Measurements from ENCODE around the gene PLA2G4F. TPM values are rescaled to one million over a fixed set of nuclear protein-coding genes. Genes with fewer than 3 reads are reported as not detected.

PLA2G4F gene
- total RNA-seq, 2 donors from 2014 or later = 1.6 to 2.0 TPM

DNA sequence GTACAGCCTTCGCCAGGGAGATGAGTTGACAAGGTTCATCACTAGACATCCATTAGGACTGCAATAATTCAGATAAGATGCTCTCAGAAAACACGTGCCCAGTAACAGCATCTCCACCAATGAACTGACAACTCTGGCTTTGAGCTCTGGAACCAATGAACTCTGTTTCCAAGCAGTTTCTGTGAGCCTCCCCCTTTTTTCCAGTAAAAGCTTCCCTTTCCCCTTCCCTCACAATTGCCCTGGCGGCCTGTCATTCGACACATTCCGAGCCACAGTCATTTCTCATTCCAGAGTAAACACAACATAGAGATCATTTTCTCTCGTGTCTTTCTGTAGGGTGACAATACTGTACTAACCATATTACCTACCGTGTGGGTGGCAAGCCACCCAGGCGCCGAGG is 65.7 kb downstream of the PLA2G4F start:
- intact Hi-C loops (cut with DNase I) = no loop called here
- no peaks in the 10 kb centered on the region for H3K9me3 ChIP-seq
- 83 to 87% methylated on average over 9 of the region's 9 CpGs for WGBS, 2 donors
- no peak overlapping the region for H3K4me3 ChIP-seq
- ATAC-seq (no peak), DNase-seq (no peak)
- H3K27ac ChIP-seq = no peak overlapping the region
- H3K4me1 ChIP-seq = peaks cover 15% of the 10 kb centered on the region
- no peak for TF ChIP-seq POLR2A (IDR thresholded peaks at IDR 0.05)
- TF ChIP-seq, protein P1, sequence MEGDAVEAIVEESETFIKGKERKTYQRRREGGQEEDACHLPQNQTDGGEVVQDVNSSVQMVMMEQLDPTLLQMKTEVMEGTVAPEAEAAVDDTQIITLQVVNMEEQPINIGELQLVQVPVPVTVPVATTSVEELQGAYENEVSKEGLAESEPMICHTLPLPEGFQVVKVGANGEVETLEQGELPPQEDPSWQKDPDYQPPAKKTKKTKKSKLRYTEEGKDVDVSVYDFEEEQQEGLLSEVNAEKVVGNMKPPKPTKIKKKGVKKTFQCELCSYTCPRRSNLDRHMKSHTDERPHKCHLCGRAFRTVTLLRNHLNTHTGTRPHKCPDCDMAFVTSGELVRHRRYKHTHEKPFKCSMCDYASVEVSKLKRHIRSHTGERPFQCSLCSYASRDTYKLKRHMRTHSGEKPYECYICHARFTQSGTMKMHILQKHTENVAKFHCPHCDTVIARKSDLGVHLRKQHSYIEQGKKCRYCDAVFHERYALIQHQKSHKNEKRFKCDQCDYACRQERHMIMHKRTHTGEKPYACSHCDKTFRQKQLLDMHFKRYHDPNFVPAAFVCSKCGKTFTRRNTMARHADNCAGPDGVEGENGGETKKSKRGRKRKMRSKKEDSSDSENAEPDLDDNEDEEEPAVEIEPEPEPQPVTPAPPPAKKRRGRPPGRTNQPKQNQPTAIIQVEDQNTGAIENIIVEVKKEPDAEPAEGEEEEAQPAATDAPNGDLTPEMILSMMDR (IDR thresholded peaks at IDR 0.05) = no peak
- no peaks in the 10 kb centered on the region for H3K27me3 ChIP-seq
- no peaks in the 10 kb centered on the region for H3K36me3 ChIP-seq (replicated peaks in 1 of 2; ENCODE audit: insufficient read depth in 1 of 2, low read depth in 2 of 2)

DNA sequence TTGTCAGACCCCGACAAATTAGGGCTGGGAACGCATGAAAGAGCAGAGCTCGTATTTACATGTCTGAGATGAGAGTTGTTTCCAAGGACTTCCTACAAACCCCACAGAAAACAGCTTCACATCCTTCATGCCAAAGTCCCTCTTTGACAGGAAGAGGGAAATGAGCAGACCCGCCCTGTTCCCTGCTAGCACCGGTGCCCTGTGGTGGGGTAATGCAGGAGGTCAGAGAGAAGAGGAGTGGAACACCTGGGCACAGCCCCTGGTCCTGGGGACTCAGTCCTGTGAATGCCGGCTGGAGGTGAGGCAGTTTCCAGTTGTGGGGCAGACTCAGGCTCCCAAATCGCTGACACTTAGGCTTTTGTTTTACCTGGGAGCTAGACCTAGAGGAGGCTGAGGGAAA is 66.1 kb downstream of the PLA2G4F start:
- no peak for TF ChIP-seq POLR2A (IDR thresholded peaks at IDR 0.05)
- TF ChIP-seq, protein P1 (IDR thresholded peaks at IDR 0.05) = no peak
- 60 to 75% methylated on average over 7 of the region's 7 CpGs for WGBS, 2 donors
- Histone ChIP-seq H3K4me1 (peaks cover 15% of the 10 kb centered on the region), H3K9me3 (no peaks in the 10 kb centered on the region), H3K27me3 (no peaks in the 10 kb centered on the region), H3K27ac (no peak overlapping the region), H3K36me3 (replicated peaks in 1 of 2; ENCODE audit: insufficient read depth in 1 of 2, low read depth in 2 of 2) (no peaks in the 10 kb centered on the region), H3K4me3 (no peak overlapping the region)
- no peak for ATAC-seq
- intact Hi-C loops (cut with DNase I) = no loop called here
- no peak for DNase-seq

DNA sequence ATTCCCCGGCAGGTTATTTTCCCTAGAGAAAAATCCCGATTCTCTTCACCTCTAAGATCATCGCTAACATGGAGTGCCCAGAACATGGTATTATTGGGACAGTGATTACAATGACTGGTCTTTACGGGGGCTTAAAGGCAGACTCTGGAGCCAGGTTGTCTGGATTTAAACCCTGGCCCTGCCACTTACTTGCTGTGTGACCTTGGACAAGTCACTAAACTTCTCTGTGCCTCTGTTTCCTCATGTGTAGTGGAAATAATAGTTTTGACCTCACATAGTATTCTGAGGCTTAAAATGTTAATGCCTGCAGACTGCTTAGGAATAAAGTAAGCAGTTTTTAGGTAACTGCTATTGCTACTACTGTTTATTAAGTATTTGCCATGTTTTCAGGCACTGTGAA is 66.5 kb downstream of the PLA2G4F start:
- Histone ChIP-seq H3K9me3 (no peaks in the 10 kb centered on the region), H3K4me1 (peaks cover 15% of the 10 kb centered on the region), H3K4me3 (no peak overlapping the region), H3K27ac (no peak overlapping the region), H3K27me3 (no peaks in the 10 kb centered on the region), H3K36me3 (replicated peaks in 1 of 2; ENCODE audit: insufficient read depth in 1 of 2, low read depth in 2 of 2) (no peaks in the 10 kb centered on the region)
- no peak for DNase-seq
- intact Hi-C loops (cut with DNase I) = no loop called here
- TF ChIP-seq, protein P1 (IDR thresholded peaks at IDR 0.05) = no peak
- no peak for TF ChIP-seq POLR2A (IDR thresholded peaks at IDR 0.05)
- no peak for ATAC-seq
- WGBS, 2 donors = 91 to 93% methylated on average over 4 of the region's 4 CpGs

MicroRNA genes within 50 kb of the gene (microRNA counts, 767-probe panel; counts per million panel counts)
- 0 to 736 counts per million in 2 donors for microRNA hsa-miR-627

Small RNA genes lying within 50 kb of the gene (microRNA-seq; reads per million reads assigned to microRNA genes)
- 8.5 to 13.5 reads per million in 2 donors for gene MIR627 (ENCODE audit: borderline number of aligned reads in 2 of 2, borderline replicate concordance in 2 of 2)

Small RNA genes lying within 50 kb of the gene (small RNA-seq; reads per million reads assigned to genes)
- gene MIR627 = not detected

Other genes with a start within 250 kb of the PLA2G4F start
- 10 to 100 TPM; 13.8 to 16.9 TPM for gene EHD4, start 184.1 kb downstream of the PLA2G4F start, total RNA-seq
- not detected for gene PLA2G4E, start 135.6 kb downstream of the PLA2G4F start, total RNA-seq
- gene PLA2G4D, start 62.1 kb downstream of the PLA2G4F start, total RNA-seq = not detected
- gene VPS39, start 51.7 kb upstream of the PLA2G4F start, total RNA-seq = 100 to 1,000 TPM in 1 of 2 donors, 10 to 100 TPM in 1; 48.5 to 133 TPM
- gene GANC, start 116.6 kb upstream of the PLA2G4F start, total RNA-seq = 10 to 100 TPM; 11.9 to 21.1 TPM
- gene TMEM87A, start 116.8 kb upstream of the PLA2G4F start, total RNA-seq = 10 to 100 TPM; 31.4 to 36.6 TPM
- gene CAPN3, start 202.9 kb upstream of the PLA2G4F start, total RNA-seq = 1 to 10 TPM; 6.3 to 9.6 TPM

All from body of pancreas (tissue), 4 donors.